Testis (tissue), 2 donors: ENCODE results near the gene PRR36.

ENCODE experiments used
- CTCF ChIP-seq, 3 experiments: fragments of 450-650 bp in 2 of 3; fragments of 200-600 bp in 1 of 3; sonication (generic) in 1 of 3; IDR thresholded peaks; one replicate each; pipeline ENCODE4 v1.5.1; 2016 to 2019; ENCODE audit warnings: antibody characterized with exemption in 3 of 3, mild to moderate bottlenecking in 2 of 3, moderate library complexity in 1 of 3
- POLR2A ChIP-seq: fragments of 450-650 bp; IDR thresholded peaks from one replicate; pipeline ENCODE4 v1.6.1; 2017; ENCODE audit warnings: antibody characterized with exemption, mild to moderate bottlenecking, moderate library complexity

- TF ChIP-seq CTCF (IDR thresholded peaks at IDR 0.05) (no peak), POLR2A (no peak)
Observed at GRCh38 chr19:7818806-7819205, 55.4 kb downstream of the PRR36 start.
